GM12801 (cell line): ENCODE data around the gene NR6A1.

ENCODE experiments used
- TF ChIP-seq, protein P1 (sequence below): IDR thresholded peaks from one replicate; pipeline ENCODE4 v1.5.1; 2011; ENCODE audit warnings: control low read depth; ENCODE audit not compliant: insufficient read length; ENCODE audit errors: extremely low read depth

Gene NR6A1

DNA sequence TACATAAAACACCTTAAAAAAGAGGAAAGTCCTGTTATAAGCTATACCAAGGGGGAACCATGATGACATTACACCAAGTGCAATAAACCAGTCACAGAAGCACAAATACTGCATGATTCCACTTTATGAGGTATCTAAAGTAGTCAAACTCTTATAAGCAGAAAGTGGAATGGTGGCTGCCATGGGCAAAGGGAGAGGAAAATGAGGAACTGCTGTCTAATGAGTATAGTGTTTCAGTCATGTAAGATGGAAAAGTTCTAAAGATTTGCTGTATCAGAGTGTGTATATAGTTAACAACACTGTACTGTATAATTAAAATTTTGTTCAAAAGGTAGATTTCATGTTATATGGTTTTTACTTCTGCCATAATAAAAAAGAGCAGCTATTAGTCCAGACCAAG is 229.3 kb downstream of the NR6A1 start:
- TF ChIP-seq, protein P1, sequence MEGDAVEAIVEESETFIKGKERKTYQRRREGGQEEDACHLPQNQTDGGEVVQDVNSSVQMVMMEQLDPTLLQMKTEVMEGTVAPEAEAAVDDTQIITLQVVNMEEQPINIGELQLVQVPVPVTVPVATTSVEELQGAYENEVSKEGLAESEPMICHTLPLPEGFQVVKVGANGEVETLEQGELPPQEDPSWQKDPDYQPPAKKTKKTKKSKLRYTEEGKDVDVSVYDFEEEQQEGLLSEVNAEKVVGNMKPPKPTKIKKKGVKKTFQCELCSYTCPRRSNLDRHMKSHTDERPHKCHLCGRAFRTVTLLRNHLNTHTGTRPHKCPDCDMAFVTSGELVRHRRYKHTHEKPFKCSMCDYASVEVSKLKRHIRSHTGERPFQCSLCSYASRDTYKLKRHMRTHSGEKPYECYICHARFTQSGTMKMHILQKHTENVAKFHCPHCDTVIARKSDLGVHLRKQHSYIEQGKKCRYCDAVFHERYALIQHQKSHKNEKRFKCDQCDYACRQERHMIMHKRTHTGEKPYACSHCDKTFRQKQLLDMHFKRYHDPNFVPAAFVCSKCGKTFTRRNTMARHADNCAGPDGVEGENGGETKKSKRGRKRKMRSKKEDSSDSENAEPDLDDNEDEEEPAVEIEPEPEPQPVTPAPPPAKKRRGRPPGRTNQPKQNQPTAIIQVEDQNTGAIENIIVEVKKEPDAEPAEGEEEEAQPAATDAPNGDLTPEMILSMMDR, result no peak

DNA sequence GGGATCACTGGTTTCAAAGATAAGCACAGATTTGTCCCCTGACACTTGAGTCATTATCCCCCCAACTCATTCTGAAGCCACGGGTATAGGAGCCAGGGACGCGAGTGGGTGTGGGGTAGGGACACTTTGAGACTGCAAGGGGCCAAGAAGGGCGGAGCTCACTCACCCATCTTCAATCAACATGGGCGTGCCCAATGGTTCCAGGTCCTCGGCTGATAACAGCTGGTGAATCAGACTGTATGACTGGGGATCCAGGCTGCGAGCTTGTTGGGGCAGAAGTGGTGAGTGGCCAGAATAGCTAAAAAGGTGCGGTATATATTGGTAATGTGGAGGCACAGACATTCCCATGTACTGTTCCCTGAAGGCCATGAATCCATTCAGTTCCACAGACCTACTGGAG is 233.2 kb downstream of the NR6A1 start:
- TF ChIP-seq, protein P1, result no peak

DNA sequence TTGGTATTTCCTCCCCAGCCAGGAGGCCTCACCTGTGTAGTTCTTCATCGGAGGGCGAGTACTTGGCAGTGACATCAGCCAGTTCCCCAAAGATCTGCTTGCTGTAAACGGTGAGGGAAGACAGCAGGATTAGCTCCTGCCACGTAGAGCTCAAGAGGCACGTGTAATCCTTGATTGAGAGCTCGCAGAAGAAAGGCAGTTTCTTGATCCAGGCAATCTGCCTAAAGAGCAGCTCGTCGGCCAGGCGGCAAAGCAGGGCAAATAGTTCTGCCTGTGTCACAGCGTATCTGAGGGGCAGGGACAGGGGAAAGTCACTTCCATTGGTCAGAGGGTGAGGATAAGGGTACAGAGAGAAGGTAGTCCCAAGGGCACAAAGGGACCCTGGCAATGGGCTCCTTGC is 235.3 kb downstream of the NR6A1 start:
- TF ChIP-seq, protein P1, result no peak

DNA sequence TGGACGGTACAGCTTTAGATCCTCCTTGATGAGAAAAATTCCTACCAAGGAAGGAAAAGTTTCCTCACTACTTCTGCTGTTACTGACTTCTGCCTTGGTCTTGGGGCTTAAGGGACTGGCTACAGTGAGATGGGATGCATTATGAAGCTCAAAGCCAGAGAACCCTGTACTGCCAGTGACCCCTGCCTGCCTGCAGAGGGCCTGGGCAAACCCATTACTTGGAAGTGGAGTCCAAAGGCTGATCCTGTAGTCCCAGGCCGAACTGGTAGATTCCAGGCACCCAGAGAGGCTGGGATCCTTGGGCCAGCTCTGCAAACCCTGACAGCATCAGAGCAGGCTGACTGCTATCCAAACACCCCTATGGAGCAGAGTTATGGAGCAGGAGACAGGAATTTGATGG is 238.2 kb downstream of the NR6A1 start:
- TF ChIP-seq, protein P1, result no peak

GRCh38 chr9:124531115-124531514 is 240.0 kb downstream of the NR6A1 start:
- TF ChIP-seq, protein P1, result no peak

- TF ChIP-seq, protein P1, result no peak
Measured at GRCh38 chr9:124530246-124530645, 240.9 kb downstream of the NR6A1 start.

DNA sequence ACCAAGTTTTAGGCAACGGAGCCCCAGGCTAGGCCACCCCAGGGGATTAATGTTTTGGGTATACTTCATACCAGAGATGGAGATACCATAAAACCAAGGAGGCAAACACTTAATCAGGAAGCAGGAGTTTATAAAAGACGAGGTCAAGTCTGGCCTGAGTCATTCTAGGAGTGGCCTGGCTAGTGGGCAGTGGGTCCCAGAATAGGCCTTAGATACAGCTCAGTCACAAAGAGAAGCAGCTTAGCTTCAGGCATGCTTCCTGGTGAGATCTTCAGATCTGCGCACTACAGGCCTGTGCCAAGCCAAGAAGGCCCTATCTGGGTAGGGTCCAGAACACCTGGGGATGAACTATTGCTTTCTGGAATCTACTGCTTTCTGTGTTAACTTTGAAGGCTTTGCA is 243.3 kb downstream of the NR6A1 start:
- TF ChIP-seq, protein P1, result no peak

- TF ChIP-seq, protein P1, result no peak
Measured at GRCh38 chr9:124526174-124526573, 244.9 kb downstream of the NR6A1 start.
